ENCODE measurements around the gene ANO2.

DNA sequence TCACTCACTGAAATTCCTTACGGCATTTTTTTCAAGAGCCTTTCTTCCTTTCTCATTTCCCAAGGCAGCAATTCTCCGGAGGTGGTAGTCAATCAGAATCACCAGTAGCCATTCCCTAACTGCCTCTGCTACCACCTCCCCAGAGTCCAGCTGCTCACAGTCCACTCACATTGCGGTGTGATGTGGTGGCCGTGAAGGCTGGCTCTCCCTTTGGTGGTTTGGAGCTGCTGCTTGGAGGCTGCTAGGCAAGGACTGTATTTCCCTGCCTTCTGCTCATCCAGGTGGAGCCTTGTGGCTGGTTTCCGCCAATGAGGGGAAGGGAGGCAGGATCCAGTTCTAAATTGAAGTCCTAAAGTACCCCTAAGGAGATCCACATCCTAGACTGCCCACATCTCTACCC is 222.0 kb downstream of the ANO2 start:
- TF ChIP-seq REST (IDR thresholded peaks at IDR 0.05; ENCODE audit: low read depth) (no peak), FOXM1 (IDR thresholded peaks at IDR 0.05; ENCODE audit: borderline replicate concordance, low read depth) (no peak), EP300 (IDR thresholded peaks at IDR 0.05; ENCODE audit: borderline replicate concordance) (no peak), CEBPB (IDR thresholded peaks at IDR 0.05) (no peak), TCF12 (IDR thresholded peaks at IDR 0.05; ENCODE audit: low read depth) (no peak), TAF1 (IDR thresholded peaks at IDR 0.05; ENCODE audit: low read depth) (no peak)
- TF ChIP-seq, protein P1, sequence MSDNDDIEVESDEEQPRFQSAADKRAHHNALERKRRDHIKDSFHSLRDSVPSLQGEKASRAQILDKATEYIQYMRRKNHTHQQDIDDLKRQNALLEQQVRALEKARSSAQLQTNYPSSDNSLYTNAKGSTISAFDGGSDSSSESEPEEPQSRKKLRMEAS (IDR thresholded peaks at IDR 0.05): no peak
